GM18498 (cell line): ENCODE data around the gene NTRK3.
"Not testable (repeated sequence)": the region's sequence is repeated elsewhere in the genome, so short reads cannot be mapped to it uniquely, and the experiment has no call there.

Experiments used
- ATAC-seq: cut with Tn5 transposase; IDR thresholded peaks from one replicate; pipeline ENCODE4 v1.9.1; 2021; ENCODE audit warnings: mild to moderate bottlenecking, moderate library complexity; ENCODE audit not compliant: unreplicated experiment

The NTRK3 gene

GRCh38 chr15:88042047-88042446, 214.5 kb downstream of the NTRK3 start:
- ATAC-seq: no peak

GRCh38 chr15:88040516-88040915, 216.0 kb downstream of the NTRK3 start:
- ATAC-seq: no peak

GRCh38 chr15:88038261-88038660, 218.3 kb downstream of the NTRK3 start:
- no peak for ATAC-seq

- no peak for ATAC-seq
Observed at GRCh38 chr15:88036154-88036839, 220.2 kb downstream of the NTRK3 start.

- ATAC-seq: no peak
Observed at GRCh38 chr15:88035381-88035780, 221.2 kb downstream of the NTRK3 start.

- not testable (repeated sequence) for ATAC-seq
Observed at GRCh38 chr15:88033421-88033820, 223.1 kb downstream of the NTRK3 start.

- no peak for ATAC-seq
Observed at GRCh38 chr15:88032787-88033186, 223.8 kb downstream of the NTRK3 start.

- ATAC-seq: no peak
Observed at GRCh38 chr15:88031461-88031860, 225.1 kb downstream of the NTRK3 start.

- ATAC-seq: no peak
Observed at GRCh38 chr15:88029696-88030095, 226.8 kb downstream of the NTRK3 start.

- no peak for ATAC-seq
Observed at GRCh38 chr15:88028024-88028423, 228.5 kb downstream of the NTRK3 start.

GRCh38 chr15:88023914-88024313, 232.6 kb downstream of the NTRK3 start:
- no peak for ATAC-seq

- no peak for ATAC-seq
Observed at GRCh38 chr15:88022716-88023115, 233.8 kb downstream of the NTRK3 start.

- ATAC-seq: no peak
Observed at GRCh38 chr15:88021601-88022000, 234.9 kb downstream of the NTRK3 start.

GRCh38 chr15:88020806-88021205, 235.7 kb downstream of the NTRK3 start:
- no peak for ATAC-seq

GRCh38 chr15:88019656-88020055, 236.9 kb downstream of the NTRK3 start:
- no peak for ATAC-seq

GRCh38 chr15:88018869-88019641, 237.5 kb downstream of the NTRK3 start:
- ATAC-seq: no peak

- no peak for ATAC-seq
Observed at GRCh38 chr15:88017753-88018152, 238.8 kb downstream of the NTRK3 start.

- no peak for ATAC-seq
Observed at GRCh38 chr15:88016406-88016805, 240.1 kb downstream of the NTRK3 start.

- ATAC-seq: no peak
Observed at GRCh38 chr15:88015228-88015860, 241.2 kb downstream of the NTRK3 start.

- ATAC-seq: no peak
Observed at GRCh38 chr15:88014454-88015160, 241.9 kb downstream of the NTRK3 start.

GRCh38 chr15:88013111-88013510, 243.4 kb downstream of the NTRK3 start:
- ATAC-seq: no peak
